OCI-LY3 (cell line): Measurements from ENCODE around the gene SFXN5.

Source experiments
- CTCF ChIP-seq: fragments of 200-600, 300-600 bp; sonication (generic); IDR thresholded peaks from 2 replicates; pipeline ENCODE4 v1.5.1; 2014; ENCODE audit warnings: antibody characterized with exemption, low read length, low read depth
- EZH2phosphoT487 ChIP-seq: fragments of 200-600 bp; shearing (Covaris generic); IDR thresholded peaks from 2 replicates; pipeline ENCODE4 v1.6.1; 2018; ENCODE audit warnings: antibody characterized with exemption, mixed run types, low read depth

GRCh38 chr2:73081181-73081671, 9.7 kb upstream of the SFXN5 start:
- no peak for TF ChIP-seq CTCF
- TF ChIP-seq EZH2phosphoT487, result no peak
